ENCODE data around the gene CENPO.
A peak's percentile ranks its signal among the peaks of the same experiment; 100 is the strongest.

The CENPO gene

DNA sequence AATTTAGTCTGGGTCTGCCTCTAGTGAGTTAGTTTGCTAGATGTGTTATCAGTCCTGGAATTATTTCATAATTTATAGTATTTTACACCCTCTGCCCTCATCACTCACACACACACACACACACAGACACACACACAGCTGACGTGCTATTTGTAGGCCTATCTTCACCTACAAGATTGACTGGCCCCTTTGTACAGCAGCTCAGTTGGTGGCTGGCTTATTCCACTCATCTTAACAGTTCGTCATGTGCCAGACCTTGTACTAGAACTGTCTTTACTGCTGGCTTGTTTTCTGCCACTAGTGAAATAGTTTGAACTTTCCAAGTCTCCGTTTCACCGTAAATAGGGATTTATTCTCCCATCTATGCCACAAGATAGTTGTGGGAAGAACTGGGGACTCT, 21.3 kb downstream of the CENPO start:
- H3K4me3 ChIP-seq (ENCODE audit: low read depth, low read length): no peak overlapping the region
- no peak for DNase-seq (ENCODE audit: low read depth, low spot score)
- no peak for TF ChIP-seq CTCF (IDR thresholded peaks at IDR 0.05; ENCODE audit: low read depth, low read length)
- in situ Hi-C loops (cut with HindIII; ENCODE audit: low sequenced_read_pairs): no loop called here

GRCh38 chr2:24815171-24815570, 21.9 kb downstream of the CENPO start:
- in situ Hi-C loops (cut with HindIII; ENCODE audit: low sequenced_read_pairs): no loop called here
- no peak for DNase-seq (ENCODE audit: low read depth, low spot score)
- no peak overlapping the region for H3K4me3 ChIP-seq (ENCODE audit: low read depth, low read length)
- TF ChIP-seq CTCF (IDR thresholded peaks at IDR 0.05; ENCODE audit: low read depth, low read length): no peak

- TF ChIP-seq CTCF (IDR thresholded peaks at IDR 0.05; ENCODE audit: low read depth, low read length): no peak
- H3K4me3 ChIP-seq (ENCODE audit: low read depth, low read length): no peak overlapping the region
- DNase-seq (ENCODE audit: low read depth, low spot score): no peak
- in situ Hi-C loops (cut with HindIII; ENCODE audit: low sequenced_read_pairs): no loop called here
These were observed 23.2 kb downstream of the CENPO start for GRCh38 chr2:24816404-24816803.

- in situ Hi-C loops (cut with HindIII; ENCODE audit: low sequenced_read_pairs): no loop called here
- no peak for TF ChIP-seq CTCF (IDR thresholded peaks at IDR 0.05; ENCODE audit: low read depth, low read length)
- no peak overlapping the region for H3K4me3 ChIP-seq (ENCODE audit: low read depth, low read length)
- peak; percentile 83 for DNase-seq (ENCODE audit: low read depth, low spot score)
These were observed 23.7 kb downstream of the CENPO start for GRCh38 chr2:24816884-24817283.

- in situ Hi-C loops (cut with HindIII; ENCODE audit: low sequenced_read_pairs): no loop called here
- peak; percentile 55 for DNase-seq (ENCODE audit: low read depth, low spot score)
- no peak overlapping the region for H3K4me3 ChIP-seq (ENCODE audit: low read depth, low read length)
- TF ChIP-seq CTCF (IDR thresholded peaks at IDR 0.05; ENCODE audit: low read depth, low read length): no peak
These were observed 25.5 kb downstream of the CENPO start for GRCh38 chr2:24818721-24819167.

- no peak for TF ChIP-seq CTCF (IDR thresholded peaks at IDR 0.05; ENCODE audit: low read depth, low read length)
- H3K4me3 ChIP-seq (ENCODE audit: low read depth, low read length): no peak overlapping the region
- DNase-seq (ENCODE audit: low read depth, low spot score): no peak
- in situ Hi-C loops (cut with HindIII; ENCODE audit: low sequenced_read_pairs): no loop called here
These were observed 26.4 kb downstream of the CENPO start for GRCh38 chr2:24819442-24820174.

Measured in astrocyte of the spinal cord (primary cell).